ENCODE results near the gene FKBP11. TPM values are rescaled to one million over a fixed set of nuclear protein-coding genes. Genes with fewer than 3 reads are reported as not detected.

Gene FKBP11
- total and polyA plus RNA-seq, 2 of the 13 experiments (the other 11 are each of a cell fraction or from before 2014, with no cell fraction given) = 15.5 to 19.4 TPM

DNA sequence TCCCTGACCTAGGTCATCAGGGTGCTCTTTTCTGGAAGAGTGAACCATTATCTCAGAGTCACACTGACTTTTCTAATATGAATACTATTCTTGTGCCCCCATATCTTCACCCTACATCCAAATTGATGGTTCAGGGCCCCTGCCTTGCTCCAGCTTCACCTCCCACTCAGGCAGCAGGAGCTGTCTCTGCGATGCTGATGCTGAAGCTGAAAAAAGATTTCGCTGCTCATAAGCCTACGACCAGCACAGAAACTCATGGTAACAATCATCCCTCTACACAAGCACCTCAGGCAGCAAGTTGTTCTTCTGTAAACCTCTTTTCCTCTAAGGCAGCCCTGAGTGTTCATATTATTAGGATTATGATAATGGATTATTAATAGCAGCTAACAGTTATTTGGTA is 28.8 kb upstream of the FKBP11 start (continued):
- TF ChIP-seq ZNF550 (CRISPR knock-in tag; IDR thresholded peaks at IDR 0.05; ENCODE audit: borderline replicate concordance) = no peak
- TF ChIP-seq ZNF614 (CRISPR knock-in tag; IDR thresholded peaks at IDR 0.05; ENCODE audit: borderline replicate concordance) = no peak
- TF ChIP-seq SKI (IDR thresholded peaks at IDR 0.05; ENCODE audit: partially characterized antibody) = no peak

DNA sequence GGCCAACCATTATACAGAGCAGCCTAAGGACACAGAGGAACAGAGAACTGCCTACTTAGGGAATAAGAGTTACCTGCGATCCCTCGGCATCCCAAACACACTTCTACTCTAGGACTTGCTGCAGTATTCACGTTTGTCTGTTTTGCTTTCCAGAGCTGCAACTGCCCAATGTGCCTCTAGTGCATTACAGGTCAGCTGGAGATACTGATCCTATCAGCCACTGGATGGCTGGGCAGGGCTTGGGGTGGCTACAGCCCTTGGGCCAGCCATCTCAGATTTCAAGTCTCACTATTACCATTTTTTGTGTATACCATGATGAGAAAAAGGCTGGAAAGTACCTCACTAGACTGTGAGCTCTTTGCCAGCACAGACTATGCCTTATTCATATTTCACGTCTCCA is 27.4 kb upstream of the FKBP11 start:
- H3K27ac ChIP-seq (ENCODE audit: extremely low read length, insufficient read depth, low read length) = no peak overlapping the region
- no peaks in the 10 kb centered on the region for H3K27me3 ChIP-seq (ENCODE audit: control insufficient read depth in 1 of 2, insufficient read depth in 2 of 2, low read length in 2 of 2)
- H3K4me2 ChIP-seq (ENCODE audit: low read depth, low read length) = no peak overlapping the region
- WGBS (ENCODE audit: low lambda C conversion rate) = 87% methylated on average over 4 of the region's 4 CpGs
- DNase-seq (ENCODE audit: low spot score) (no peak), FAIRE-seq (no peak), ATAC-seq (no peak)
- H3K9ac ChIP-seq (ENCODE audit: insufficient read depth, low read depth, low read length) = no peak overlapping the region
- CTCF ChIA-PET (ENCODE audit: low intra/inter-chr PET ratio, low total read pairs) = no interaction called here
- H2AFZ ChIP-seq (ENCODE audit: low read length) = no peak overlapping the region
- no peak overlapping the region for H3K4me3 ChIP-seq (replicated peaks in 1 of 3; ENCODE audit: insufficient read depth in 1 of 3, low read depth in 2 of 3, low read length in 3 of 3)
- in situ Hi-C loops (cut with HindIII; ENCODE audit: extremely low pct_ligation_motif_present, low pct_unique_long_range_greater_than_20kb) (no loop called here), intact Hi-C loops (cut with micrococcal nuclease; ENCODE audit: unreplicated experiment) (no loop called here)
- TF ChIP-seq, protein P1, sequence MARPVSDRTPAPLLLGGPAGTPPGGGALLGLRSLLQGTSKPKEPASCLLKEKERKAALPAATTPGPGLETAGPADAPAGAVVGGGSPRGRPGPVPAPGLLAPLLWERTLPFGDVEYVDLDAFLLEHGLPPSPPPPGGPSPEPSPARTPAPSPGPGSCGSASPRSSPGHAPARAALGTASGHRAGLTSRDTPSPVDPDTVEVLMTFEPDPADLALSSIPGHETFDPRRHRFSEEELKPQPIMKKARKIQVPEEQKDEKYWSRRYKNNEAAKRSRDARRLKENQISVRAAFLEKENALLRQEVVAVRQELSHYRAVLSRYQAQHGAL (CRISPR knock-in tag; IDR thresholded peaks at IDR 0.05; ENCODE audit: not compliant biosample characterization) = no peak
- no peak for TF ChIP-seq GLI4 (CRISPR knock-in tag; IDR thresholded peaks at IDR 0.05; ENCODE audit: borderline replicate concordance)
- TF ChIP-seq, protein P2, sequence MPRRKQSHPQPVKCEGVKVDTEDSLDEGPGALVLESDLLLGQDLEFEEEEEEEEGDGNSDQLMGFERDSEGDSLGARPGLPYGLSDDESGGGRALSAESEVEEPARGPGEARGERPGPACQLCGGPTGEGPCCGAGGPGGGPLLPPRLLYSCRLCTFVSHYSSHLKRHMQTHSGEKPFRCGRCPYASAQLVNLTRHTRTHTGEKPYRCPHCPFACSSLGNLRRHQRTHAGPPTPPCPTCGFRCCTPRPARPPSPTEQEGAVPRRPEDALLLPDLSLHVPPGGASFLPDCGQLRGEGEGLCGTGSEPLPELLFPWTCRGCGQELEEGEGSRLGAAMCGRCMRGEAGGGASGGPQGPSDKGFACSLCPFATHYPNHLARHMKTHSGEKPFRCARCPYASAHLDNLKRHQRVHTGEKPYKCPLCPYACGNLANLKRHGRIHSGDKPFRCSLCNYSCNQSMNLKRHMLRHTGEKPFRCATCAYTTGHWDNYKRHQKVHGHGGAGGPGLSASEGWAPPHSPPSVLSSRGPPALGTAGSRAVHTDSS (CRISPR knock-in tag; conservative IDR thresholded peaks at IDR 0.05) = no peak
- TF ChIP-seq JUNB (CRISPR knock-in tag; IDR thresholded peaks at IDR 0.05; ENCODE audit: borderline replicate concordance) = no peak
- TF ChIP-seq ZNF615 (CRISPR knock-in tag; IDR thresholded peaks at IDR 0.05; ENCODE audit: borderline replicate concordance) = no peak
- TF ChIP-seq SP2 (CRISPR knock-in tag; IDR thresholded peaks at IDR 0.05) = no peak
- no peak for TF ChIP-seq TGIF2 (CRISPR knock-in tag; IDR thresholded peaks at IDR 0.05)
- no peak for TF ChIP-seq KDM4B (CRISPR knock-in tag; IDR thresholded peaks at IDR 0.05)
- TF ChIP-seq DPF2 (CRISPR knock-in tag; IDR thresholded peaks at IDR 0.05; ENCODE audit: borderline replicate concordance, low read depth) = no peak
- TF ChIP-seq, protein P3, sequence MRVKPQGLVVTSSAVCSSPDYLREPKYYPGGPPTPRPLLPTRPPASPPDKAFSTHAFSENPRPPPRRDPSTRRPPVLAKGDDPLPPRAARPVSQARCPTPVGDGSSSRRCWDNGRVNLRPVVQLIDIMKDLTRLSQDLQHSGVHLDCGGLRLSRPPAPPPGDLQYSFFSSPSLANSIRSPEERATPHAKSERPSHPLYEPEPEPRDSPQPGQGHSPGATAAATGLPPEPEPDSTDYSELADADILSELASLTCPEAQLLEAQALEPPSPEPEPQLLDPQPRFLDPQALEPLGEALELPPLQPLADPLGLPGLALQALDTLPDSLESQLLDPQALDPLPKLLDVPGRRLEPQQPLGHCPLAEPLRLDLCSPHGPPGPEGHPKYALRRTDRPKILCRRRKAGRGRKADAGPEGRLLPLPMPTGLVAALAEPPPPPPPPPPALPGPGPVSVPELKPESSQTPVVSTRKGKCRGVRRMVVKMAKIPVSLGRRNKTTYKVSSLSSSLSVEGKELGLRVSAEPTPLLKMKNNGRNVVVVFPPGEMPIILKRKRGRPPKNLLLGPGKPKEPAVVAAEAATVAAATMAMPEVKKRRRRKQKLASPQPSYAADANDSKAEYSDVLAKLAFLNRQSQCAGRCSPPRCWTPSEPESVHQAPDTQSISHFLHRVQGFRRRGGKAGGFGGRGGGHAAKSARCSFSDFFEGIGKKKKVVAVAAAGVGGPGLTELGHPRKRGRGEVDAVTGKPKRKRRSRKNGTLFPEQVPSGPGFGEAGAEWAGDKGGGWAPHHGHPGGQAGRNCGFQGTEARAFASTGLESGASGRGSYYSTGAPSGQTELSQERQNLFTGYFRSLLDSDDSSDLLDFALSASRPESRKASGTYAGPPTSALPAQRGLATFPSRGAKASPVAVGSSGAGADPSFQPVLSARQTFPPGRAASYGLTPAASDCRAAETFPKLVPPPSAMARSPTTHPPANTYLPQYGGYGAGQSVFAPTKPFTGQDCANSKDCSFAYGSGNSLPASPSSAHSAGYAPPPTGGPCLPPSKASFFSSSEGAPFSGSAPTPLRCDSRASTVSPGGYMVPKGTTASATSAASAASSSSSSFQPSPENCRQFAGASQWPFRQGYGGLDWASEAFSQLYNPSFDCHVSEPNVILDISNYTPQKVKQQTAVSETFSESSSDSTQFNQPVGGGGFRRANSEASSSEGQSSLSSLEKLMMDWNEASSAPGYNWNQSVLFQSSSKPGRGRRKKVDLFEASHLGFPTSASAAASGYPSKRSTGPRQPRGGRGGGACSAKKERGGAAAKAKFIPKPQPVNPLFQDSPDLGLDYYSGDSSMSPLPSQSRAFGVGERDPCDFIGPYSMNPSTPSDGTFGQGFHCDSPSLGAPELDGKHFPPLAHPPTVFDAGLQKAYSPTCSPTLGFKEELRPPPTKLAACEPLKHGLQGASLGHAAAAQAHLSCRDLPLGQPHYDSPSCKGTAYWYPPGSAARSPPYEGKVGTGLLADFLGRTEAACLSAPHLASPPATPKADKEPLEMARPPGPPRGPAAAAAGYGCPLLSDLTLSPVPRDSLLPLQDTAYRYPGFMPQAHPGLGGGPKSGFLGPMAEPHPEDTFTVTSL (CRISPR knock-in tag; IDR thresholded peaks at IDR 0.05; ENCODE audit: borderline replicate concordance) = no peak
- TF ChIP-seq MTA3 (CRISPR knock-in tag; IDR thresholded peaks at IDR 0.05) = no peak
- POLR2A ChIA-PET = interaction anchor here (1.5 kb wide), 1 partner anchor 87 kb away, joined by 3 read pairs; the partner anchor contains the start of gene RND1
- H3K9me3 ChIP-seq (ENCODE audit: low read length) = no peaks in the 10 kb centered on the region
- peaks cover 0 to 22% of the 10 kb centered on the region in 2 experiments; a peak in 2 of 5 replicates for H3K36me3 ChIP-seq (replicated peaks in 1 of 2; ENCODE audit: control insufficient read depth in 1 of 2, insufficient read depth in 2 of 2, low read length in 2 of 2)
- peaks cover 43% of the 10 kb centered on the region for H3K79me2 ChIP-seq (ENCODE audit: insufficient read depth, low read length)
- peaks cover 6% of the 10 kb centered on the region; the same call in 1 of the 2 replicates for H4K20me1 ChIP-seq (ENCODE audit: insufficient read depth, low read length)
- no TSS peak for BruUV-seq (replicated peaks)
- peaks cover 31% of the 10 kb centered on the region for H3K4me1 ChIP-seq (ENCODE audit: insufficient read depth, low read length)
